Measurements from ENCODE around the gene TLE3. TPM values are rescaled to one million over a fixed set of nuclear protein-coding genes. Genes with fewer than 3 reads are reported as not detected.

Gene TLE3
- total RNA-seq, 1 experiment from 2014 or later, result 83.5 TPM

DNA sequence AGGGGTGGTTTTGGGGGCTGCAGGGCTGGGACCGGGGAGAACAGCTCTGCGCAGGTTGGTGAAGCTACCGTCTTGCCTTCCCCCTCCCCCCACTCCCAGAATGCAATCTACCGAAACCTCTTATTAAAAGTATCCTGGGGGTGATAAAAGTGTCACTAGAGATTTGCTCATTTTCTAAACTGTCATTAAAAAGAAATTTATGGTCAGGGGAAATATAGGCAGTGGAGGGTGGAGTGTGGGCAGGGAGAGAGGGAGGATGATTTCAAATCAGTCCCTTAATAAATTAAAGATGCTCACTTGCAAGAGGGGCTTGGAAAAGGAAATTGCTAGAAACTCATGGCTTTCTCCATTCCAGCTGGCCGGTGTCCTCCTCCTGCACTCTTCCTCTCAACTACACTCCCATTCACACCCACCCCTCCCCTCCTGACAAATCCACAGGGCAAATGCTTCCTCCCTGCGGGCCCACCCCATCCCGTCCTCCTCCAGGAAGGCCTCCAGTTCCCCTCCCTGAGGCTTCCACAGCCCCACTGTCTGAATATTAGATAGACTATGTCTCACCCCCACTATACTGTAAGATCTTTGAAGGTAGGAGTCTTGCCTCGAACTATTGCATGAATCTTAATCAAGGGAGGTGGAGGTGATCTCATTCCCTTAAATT is 83.9 kb downstream of the TLE3 start:
- H3K27me3 ChIP-seq (ENCODE audit: control insufficient read depth, insufficient read depth, low read length), result peaks cover 2% of the 10 kb centered on the region; the same call in 1 of the 2 replicates
- DNase-seq, result no peak
- H3K36me3 ChIP-seq (replicated peaks; ENCODE audit: control insufficient read depth, insufficient read depth, low read length), result no peaks in the 10 kb centered on the region
- H3K4me3 ChIP-seq (ENCODE audit: insufficient read depth, low read depth, low read length), result no peak overlapping the region

DNA sequence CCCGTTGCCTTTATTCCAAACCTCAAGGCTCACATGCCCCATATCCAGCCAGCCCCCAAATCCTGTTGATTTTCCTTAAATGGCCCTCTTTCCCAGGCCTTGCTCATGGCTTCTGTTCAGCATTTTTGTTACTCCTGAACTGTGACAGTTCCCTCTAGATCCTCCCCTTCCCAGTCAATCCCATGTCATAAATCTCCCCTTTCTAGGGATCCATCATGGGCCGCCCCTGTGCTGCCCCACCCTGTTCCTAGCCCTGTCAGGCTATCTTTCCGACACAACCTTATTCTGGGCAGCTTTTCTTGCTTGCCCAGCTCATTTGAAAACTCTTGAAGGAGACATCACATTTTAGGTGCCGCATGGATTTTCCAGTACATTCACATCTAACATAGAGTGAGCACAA is 84.8 kb downstream of the TLE3 start:
- no peak for DNase-seq
- Histone ChIP-seq H3K4me3 (ENCODE audit: insufficient read depth, low read depth, low read length) (no peak overlapping the region), H3K27me3 (ENCODE audit: control insufficient read depth, insufficient read depth, low read length) (peaks cover 2% of the 10 kb centered on the region; the same call in 1 of the 2 replicates), H3K36me3 (replicated peaks; ENCODE audit: control insufficient read depth, insufficient read depth, low read length) (no peaks in the 10 kb centered on the region)

DNA sequence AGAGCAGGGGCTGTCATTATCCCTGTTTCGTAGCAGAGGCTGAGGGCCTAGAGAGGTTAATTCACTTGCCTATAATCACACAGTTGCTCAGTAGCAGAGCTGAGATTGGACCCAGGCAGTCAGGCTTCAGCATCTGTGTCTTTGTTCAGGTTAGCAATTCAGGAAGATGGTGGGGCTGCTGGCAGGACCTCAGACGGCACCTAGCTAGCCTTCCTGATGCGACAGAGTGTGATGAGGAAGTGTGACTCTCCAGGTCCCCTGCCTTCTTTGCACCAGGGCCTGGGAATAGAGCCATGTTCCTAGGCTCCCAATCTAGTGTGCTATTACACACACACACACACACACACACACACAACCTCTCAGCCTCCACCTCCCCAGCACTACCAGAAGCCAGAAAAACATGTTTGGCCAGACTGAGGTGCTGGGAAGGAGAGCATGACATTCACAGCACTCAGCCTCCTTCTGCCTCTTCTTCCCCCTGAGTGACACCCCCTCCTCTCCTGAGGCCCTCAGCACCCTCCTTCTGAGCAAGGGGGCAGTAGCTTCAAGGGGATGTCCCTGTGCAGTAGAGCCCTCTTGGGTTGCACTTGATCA is 88.9 kb downstream of the TLE3 start:
- H3K27me3 ChIP-seq (ENCODE audit: control insufficient read depth, insufficient read depth, low read length), result no peaks in the 10 kb centered on the region
- no peak overlapping the region for H3K4me3 ChIP-seq (ENCODE audit: insufficient read depth, low read depth, low read length)
- DNase-seq, result no peak
- H3K36me3 ChIP-seq (replicated peaks; ENCODE audit: control insufficient read depth, insufficient read depth, low read length), result no peaks in the 10 kb centered on the region

DNA sequence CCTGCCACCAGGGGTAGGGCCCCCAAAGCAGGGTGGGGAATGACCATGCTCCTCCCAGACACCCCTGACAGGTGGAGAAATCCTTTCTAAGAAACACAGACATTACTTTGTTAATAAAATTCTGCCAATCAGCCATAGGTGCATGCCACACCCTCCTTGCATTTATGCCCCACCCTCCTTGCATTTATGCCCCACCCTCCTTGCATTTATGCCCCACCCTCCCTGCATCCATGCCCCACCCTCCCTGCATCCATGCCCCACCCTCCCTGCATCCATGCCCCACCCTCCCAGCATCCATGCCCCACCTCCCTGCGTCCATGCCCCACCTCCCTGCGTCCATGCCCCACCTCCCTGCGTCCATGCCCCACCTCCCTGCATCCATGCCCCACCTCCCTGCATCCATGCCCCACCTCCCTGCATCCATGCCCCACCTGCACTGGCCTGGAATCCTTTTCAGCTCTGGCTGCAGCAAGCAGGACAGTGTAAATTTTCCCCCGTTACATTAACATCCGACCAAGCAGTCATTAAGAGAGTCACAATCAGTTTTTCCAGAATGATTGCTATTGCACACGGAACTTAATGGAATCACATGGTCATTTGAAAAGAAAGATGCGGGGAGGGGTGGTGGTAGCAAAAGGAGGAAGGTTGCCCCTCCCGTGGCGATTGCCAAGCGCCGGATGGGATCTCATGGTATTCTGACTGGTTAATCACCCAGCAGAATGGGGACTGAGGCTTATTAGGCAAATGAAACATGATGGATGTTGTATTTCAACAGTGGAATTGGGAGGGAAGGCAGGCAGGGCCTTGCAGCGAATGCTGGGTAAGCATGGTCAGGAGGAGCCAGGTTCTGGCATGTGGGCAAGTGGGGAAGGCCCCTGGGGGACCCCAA is 91.2 kb downstream of the TLE3 start:
- Histone ChIP-seq H3K27me3 (ENCODE audit: control insufficient read depth, insufficient read depth, low read length) (no peaks in the 10 kb centered on the region), H3K4me3 (ENCODE audit: insufficient read depth, low read depth, low read length) (no peak overlapping the region), H3K36me3 (replicated peaks; ENCODE audit: control insufficient read depth, insufficient read depth, low read length) (no peaks in the 10 kb centered on the region)
- DNase-seq, result no peak

DNA sequence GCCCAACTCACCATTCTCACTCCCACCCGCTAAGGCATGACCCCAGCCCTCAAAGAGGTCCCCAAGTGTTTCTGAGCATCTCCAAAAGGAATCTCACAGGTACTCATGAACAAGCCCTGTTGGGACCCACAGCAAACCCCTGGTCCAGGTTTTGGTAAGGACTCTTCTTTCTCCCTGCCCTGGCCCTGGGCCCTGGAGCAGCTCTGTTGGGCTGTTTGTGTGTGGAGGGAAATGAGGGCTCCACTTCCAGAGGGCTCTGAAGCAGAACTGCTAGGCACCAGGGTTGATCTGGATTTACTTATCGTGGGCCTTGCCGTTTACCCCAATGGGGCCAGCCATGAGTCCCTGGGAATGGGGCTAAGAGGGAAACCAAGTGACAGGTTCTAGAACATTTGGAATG is 92.9 kb downstream of the TLE3 start:
- no peak for DNase-seq
- Histone ChIP-seq H3K4me3 (ENCODE audit: insufficient read depth, low read depth, low read length) (no peak overlapping the region), H3K36me3 (replicated peaks; ENCODE audit: control insufficient read depth, insufficient read depth, low read length) (no peaks in the 10 kb centered on the region), H3K27me3 (ENCODE audit: control insufficient read depth, insufficient read depth, low read length) (no peaks in the 10 kb centered on the region)

DNA sequence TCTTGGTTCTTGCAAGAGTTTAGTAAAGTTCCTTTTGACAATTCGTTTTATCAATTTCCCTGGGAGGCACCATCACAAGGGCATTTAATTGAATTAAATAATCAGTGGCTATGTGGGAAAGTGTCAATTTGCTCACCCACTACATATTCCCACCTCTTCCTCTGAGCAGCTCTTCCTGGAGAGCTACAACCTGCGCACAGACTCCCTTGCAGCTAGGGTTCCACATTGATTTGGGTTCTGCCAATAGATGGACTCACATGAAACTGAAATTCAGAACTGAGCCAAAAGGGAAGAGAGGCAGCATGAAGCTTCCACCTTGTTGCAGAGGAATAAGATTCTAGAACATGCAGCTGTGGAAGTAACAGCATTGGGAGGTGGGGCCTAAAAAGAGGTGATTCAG is 94.8 kb downstream of the TLE3 start:
- no peak for DNase-seq
- H3K36me3 ChIP-seq (replicated peaks; ENCODE audit: control insufficient read depth, insufficient read depth, low read length), result no peaks in the 10 kb centered on the region
- no peaks in the 10 kb centered on the region for H3K27me3 ChIP-seq (ENCODE audit: control insufficient read depth, insufficient read depth, low read length)
- H3K4me3 ChIP-seq (ENCODE audit: insufficient read depth, low read depth, low read length), result no peak overlapping the region

DNA sequence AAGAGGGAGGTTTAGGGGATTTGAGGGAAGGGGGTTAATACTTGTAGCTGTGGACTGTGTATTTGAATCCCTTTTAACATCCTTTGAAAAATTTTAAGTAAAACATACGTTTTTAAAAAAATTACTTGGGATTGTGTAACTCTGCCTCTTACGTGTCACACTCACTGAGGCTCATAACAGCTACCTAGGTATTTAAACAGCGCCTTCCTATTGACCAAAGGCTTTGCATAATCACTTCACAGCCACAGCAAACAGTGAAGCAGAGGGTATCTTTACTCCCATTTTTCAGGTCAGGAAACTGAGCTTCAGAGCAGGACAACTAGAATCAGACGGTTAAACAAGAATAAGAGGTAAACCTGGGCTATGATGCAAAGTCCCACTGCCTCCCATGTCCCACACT is 95.9 kb downstream of the TLE3 start:
- no peaks in the 10 kb centered on the region for H3K36me3 ChIP-seq (replicated peaks; ENCODE audit: control insufficient read depth, insufficient read depth, low read length)
- H3K27me3 ChIP-seq (ENCODE audit: control insufficient read depth, insufficient read depth, low read length), result no peaks in the 10 kb centered on the region
- no peak overlapping the region for H3K4me3 ChIP-seq (ENCODE audit: insufficient read depth, low read depth, low read length)
- no peak for DNase-seq

DNA sequence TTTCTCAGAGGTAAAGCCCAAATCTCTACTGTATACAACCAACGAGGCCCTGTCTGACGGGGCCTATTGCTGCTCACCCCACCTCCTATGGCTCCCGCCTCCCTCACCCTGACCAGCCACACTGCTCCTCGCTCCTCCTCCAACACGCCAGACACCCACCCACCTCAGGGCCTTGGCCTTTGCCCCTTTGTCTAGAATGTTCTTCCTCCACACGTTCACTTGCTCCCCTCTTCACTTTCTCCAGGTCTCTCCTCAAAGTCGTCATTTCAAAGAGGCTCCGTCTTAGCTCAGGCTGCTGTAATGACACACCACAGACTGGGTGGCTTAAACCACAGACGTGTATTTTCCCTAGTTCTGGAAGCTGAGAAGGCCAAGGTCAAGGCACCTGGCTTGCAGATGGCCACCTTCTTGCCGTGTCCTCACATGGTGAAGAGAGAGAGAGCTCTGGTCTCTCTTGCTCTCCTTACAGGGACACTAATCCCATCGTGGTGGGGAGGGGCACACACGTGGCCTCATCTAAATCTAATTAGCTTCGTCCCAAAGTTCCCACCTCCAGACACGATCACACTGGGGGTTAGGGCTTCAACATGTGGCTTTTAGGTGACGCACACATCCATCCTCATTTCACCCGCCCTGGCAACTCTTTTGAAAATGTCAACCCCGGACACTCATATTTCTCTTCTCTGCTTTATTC is 98.2 kb downstream of the TLE3 start:
- no peaks in the 10 kb centered on the region for H3K36me3 ChIP-seq (replicated peaks; ENCODE audit: control insufficient read depth, insufficient read depth, low read length)
- H3K4me3 ChIP-seq (ENCODE audit: insufficient read depth, low read depth, low read length), result no peak overlapping the region
- no peaks in the 10 kb centered on the region for H3K27me3 ChIP-seq (ENCODE audit: control insufficient read depth, insufficient read depth, low read length)
- DNase-seq, result no peak

DNA sequence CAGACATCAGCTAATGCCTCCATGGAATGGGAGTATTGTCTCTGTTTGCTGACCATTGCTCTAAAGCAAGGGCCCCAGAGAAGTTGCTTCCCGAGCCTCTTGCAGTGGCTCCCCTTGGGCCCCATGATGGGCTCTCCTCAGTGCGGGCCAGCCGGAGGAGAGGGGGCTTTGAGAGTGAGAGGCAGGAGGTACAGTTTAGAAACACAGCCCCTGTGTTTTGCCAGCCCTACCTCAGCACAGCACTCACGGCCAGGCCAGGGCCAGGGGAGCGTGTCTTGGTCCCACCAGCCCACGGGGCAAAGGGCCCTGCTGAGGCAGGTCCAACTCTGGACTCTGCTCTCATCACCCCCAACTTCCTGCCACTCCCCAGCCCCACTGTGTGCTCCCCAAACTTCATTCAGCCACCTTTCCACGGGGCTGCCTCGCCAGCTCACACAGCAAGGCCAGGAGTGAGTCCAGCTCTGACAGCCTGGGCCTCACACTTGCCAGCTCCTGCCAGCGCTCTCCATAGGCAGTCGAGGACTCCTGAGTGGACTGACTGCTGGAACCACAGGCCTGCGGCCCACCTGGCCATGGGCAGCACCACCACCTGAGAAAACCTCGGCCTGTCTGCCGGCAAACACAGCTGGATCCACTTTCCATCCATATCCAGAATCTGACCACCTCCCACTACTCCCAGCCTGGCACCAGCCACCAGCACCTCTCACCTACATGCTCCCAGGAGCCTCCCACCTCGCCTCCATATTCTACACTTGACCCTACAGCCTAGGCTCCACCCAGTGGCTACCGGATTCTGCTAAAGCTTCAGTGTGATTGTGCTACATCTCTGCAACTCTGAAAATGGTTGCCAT is 99.0 kb downstream of the TLE3 start:
- Histone ChIP-seq H3K4me3 (ENCODE audit: insufficient read depth, low read depth, low read length) (no peak overlapping the region), H3K27me3 (ENCODE audit: control insufficient read depth, insufficient read depth, low read length) (no peaks in the 10 kb centered on the region), H3K36me3 (replicated peaks; ENCODE audit: control insufficient read depth, insufficient read depth, low read length) (no peaks in the 10 kb centered on the region)
- no peak for DNase-seq

DNA sequence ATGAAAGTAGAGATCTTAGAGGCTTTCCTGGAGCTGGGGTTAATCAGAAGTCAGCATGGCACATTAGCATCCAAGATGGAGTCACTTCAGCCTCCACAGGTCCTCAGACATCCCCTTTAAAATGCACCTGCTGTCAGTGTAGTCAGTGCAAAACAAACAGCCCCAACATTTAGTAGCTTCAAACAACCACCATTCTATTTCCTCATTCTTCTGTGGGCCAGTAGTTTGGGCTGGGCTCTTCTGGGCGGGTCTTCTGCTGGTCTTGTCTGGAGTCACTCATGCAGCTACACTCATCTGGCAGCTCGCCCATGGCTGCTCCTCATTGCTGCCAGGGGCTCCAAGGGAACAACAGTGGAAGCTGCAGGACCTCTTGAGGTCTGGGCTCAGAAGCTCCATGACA is 99.9 kb downstream of the TLE3 start:
- no peaks in the 10 kb centered on the region for H3K36me3 ChIP-seq (replicated peaks; ENCODE audit: control insufficient read depth, insufficient read depth, low read length)
- no peak for DNase-seq
- no peak overlapping the region for H3K4me3 ChIP-seq (ENCODE audit: insufficient read depth, low read depth, low read length)
- no peaks in the 10 kb centered on the region for H3K27me3 ChIP-seq (ENCODE audit: control insufficient read depth, insufficient read depth, low read length)

Measured in H7 (cell line).